Kidney (tissue), 14 donors: ENCODE data around the gene ABCA12. TPM values are rescaled to one million over a fixed set of nuclear protein-coding genes. Genes with fewer than 3 reads are reported as not detected.

ENCODE experiments used
- DNase-seq, 5 donors: peaks; one replicate each; pipeline ENCODE4 v3.0.0-alpha.2; 2013 to 2020
- FAIRE-seq: peaks from 2 replicates; lab custom pipeline; 2012; peaks lifted over from hg19 to GRCh38; lab: Jason Lieb, UNC
- H3K27ac ChIP-seq, 2 donors: one replicate each; pipeline ENCODE4 v1.7.0; 2013; ENCODE audit warnings: low read depth in 2 of 2, low read length in 2 of 2, inconsistent platforms in 1 of 2
- H3K27me3 ChIP-seq: one replicate; pipeline ENCODE4 v1.7.1; 2013; ENCODE audit warnings: low read length, inconsistent platforms; ENCODE audit not compliant: control insufficient read depth, insufficient read depth
- H3K36me3 ChIP-seq, 3 donors: one replicate each; pipeline versions ENCODE4 v1.7.0 to v1.7.1; 2013; ENCODE audit warnings: low read length in 3 of 3, control low read depth in 1 of 3, inconsistent platforms in 1 of 3; ENCODE audit not compliant: insufficient read depth in 3 of 3, control insufficient read depth in 2 of 3
- H3K4me1 ChIP-seq, 3 donors: one replicate each; pipeline versions ENCODE4 v1.7.0 to v1.7.1; 2013; ENCODE audit warnings: low read length in 3 of 3, inconsistent platforms in 1 of 3, low read depth in 1 of 3; ENCODE audit not compliant: control insufficient read depth in 2 of 3, insufficient read depth in 2 of 3
- H3K4me3 ChIP-seq, 3 donors: one replicate each; pipeline versions ENCODE4 v1.7.0 to v1.8.1; 2013; ENCODE audit warnings: low read length in 3 of 3, control low read depth in 1 of 3, inconsistent platforms in 1 of 3
- H3K9ac ChIP-seq, 3 donors: one replicate each; pipeline versions ENCODE4 v1.7.0 to v1.7.1; 2013; ENCODE audit warnings: low read length in 3 of 3, control low read depth in 1 of 3, inconsistent platforms in 1 of 3
- H3K9me3 ChIP-seq, 3 donors: one replicate each; pipeline versions ENCODE4 v1.7.0 to v1.7.1; 2013; ENCODE audit warnings: low read length in 3 of 3, control low read depth in 1 of 3, inconsistent platforms in 1 of 3; ENCODE audit not compliant: control insufficient read depth in 2 of 3, insufficient read depth in 1 of 3
- CTCF ChIP-seq: IDR thresholded peaks from 3 replicates; pipeline ENCODE4 v1.5.1; 2012; ENCODE audit warnings: mild to moderate bottlenecking, moderate library complexity, borderline replicate concordance; ENCODE audit not compliant: insufficient read depth; ENCODE audit errors: extremely low read depth
- intact Hi-C: fragments of 100-400 bp; cut with DNase I; formaldehyde crosslinking; loops from one replicate; pipeline ENCODE4 v1.11.1; 2022
- polyA plus RNA-seq: library from polyadenylated mRNA; stranded (reverse); fragments of 350-450 nt; fragmentation: Illumina TruSeq; extraction: RNeasy Lipid Tissue Mini Kit (QIAGEN cat#74804); gene quantifications from one replicate; pipeline ENCODE4 v1.2.3, GENCODE V29; 2014; ENCODE audit warnings: low read depth, low replicate concordance; ENCODE audit not compliant: insufficient read depth
- total RNA-seq: library from RNA; stranded (reverse); fragmentation: NEBNext Ultra II Directional; extraction: Animal tissue kit (Norgen Biotek cat#: 25700); gene quantifications from one replicate; pipeline ENCODE4 v1.2.1, GENCODE V29; 2021
- donor health status: control.
- donor health status: control.
- donor health status: control.
- donor health status: control.
- donor health status: control.
- donor health status: DM: yes; HTN: yes; CAD: no.
- donor health status: Normal renal cell carcinoma (clear cell type).

ABCA12 gene
- total and polyA plus RNA-seq, 2 donors from 2014 or later, result 0.37 to 3.0 TPM

GRCh38 chr2:215032153-215032552 is 106.3 kb downstream of the ABCA12 start:
- H3K4me1 ChIP-seq, result no peaks in the 10 kb centered on the region
- no peak for DNase-seq
- no peaks in the 10 kb centered on the region for H3K36me3 ChIP-seq
- no peak for FAIRE-seq
- no peaks in the 10 kb centered on the region for H3K9me3 ChIP-seq
- no peaks in the 10 kb centered on the region for H3K27me3 ChIP-seq
- H3K27ac ChIP-seq, result no peak overlapping the region
- H3K4me3 ChIP-seq, result no peak overlapping the region
- TF ChIP-seq CTCF, result no peak
- H3K9ac ChIP-seq, result no peak overlapping the region
- intact Hi-C loops, result no loop called here

- H3K9ac ChIP-seq, result no peak overlapping the region
- no peak for TF ChIP-seq CTCF
- H3K36me3 ChIP-seq, result no peaks in the 10 kb centered on the region
- H3K9me3 ChIP-seq, result no peaks in the 10 kb centered on the region
- no peaks in the 10 kb centered on the region for H3K27me3 ChIP-seq
- no peak overlapping the region for H3K4me3 ChIP-seq
- no peaks in the 10 kb centered on the region for H3K4me1 ChIP-seq
- intact Hi-C loops, result no loop called here
- no peak overlapping the region for H3K27ac ChIP-seq
- no peak for FAIRE-seq
- DNase-seq, result no peak
Measured at GRCh38 chr2:215031321-215031720, 107.1 kb downstream of the ABCA12 start.

GRCh38 chr2:215029936-215030335 is 108.5 kb downstream of the ABCA12 start:
- Histone ChIP-seq H3K36me3 (no peaks in the 10 kb centered on the region), H3K9me3 (no peaks in the 10 kb centered on the region), H3K9ac (no peak overlapping the region), H3K27ac (no peak overlapping the region), H3K27me3 (no peaks in the 10 kb centered on the region), H3K4me3 (no peak overlapping the region), H3K4me1 (no peaks in the 10 kb centered on the region)
- TF ChIP-seq CTCF, result no peak
- no peak for DNase-seq
- intact Hi-C loops, result no loop called here
- FAIRE-seq, result no peak

- no peak for DNase-seq
- no peaks in the 10 kb centered on the region for H3K9me3 ChIP-seq
- TF ChIP-seq CTCF, result no peak
- intact Hi-C loops, result no loop called here
- no peak for FAIRE-seq
- H3K9ac ChIP-seq, result no peak overlapping the region
- no peak overlapping the region for H3K4me3 ChIP-seq
- no peaks in the 10 kb centered on the region for H3K4me1 ChIP-seq
- H3K27ac ChIP-seq, result no peak overlapping the region
- no peaks in the 10 kb centered on the region for H3K36me3 ChIP-seq
- no peaks in the 10 kb centered on the region for H3K27me3 ChIP-seq
Measured at GRCh38 chr2:215028231-215028630, 110.2 kb downstream of the ABCA12 start.
